Measurements from ENCODE around the gene GOLGA6L7.
"Not testable (repeated sequence)": the region's sequence is repeated elsewhere in the genome, so short reads cannot be mapped to it uniquely, and the experiment has no call there.

GRCh38 chr15:28810444-28810843, 38.0 kb downstream of the GOLGA6L7 start:
- TF ChIP-seq CTCF (IDR thresholded peaks at IDR 0.05); RAD21 (conservative IDR thresholded peaks at IDR 0.05 in 1 of 2, IDR thresholded peaks at IDR 0.05 in 1 of 2); SREBF2 (IDR thresholded peaks at IDR 0.05); JUN (IDR thresholded peaks at IDR 0.05); POLR2AphosphoS2 (conservative IDR thresholded peaks at IDR 0.05; ENCODE audit: low read length); POLR2A (IDR thresholded peaks at IDR 0.05; ENCODE audit: low read length); KDM1A (IDR thresholded peaks at IDR 0.05; ENCODE audit: low read depth): not testable (repeated sequence)
- TF ChIP-seq, protein P1, sequence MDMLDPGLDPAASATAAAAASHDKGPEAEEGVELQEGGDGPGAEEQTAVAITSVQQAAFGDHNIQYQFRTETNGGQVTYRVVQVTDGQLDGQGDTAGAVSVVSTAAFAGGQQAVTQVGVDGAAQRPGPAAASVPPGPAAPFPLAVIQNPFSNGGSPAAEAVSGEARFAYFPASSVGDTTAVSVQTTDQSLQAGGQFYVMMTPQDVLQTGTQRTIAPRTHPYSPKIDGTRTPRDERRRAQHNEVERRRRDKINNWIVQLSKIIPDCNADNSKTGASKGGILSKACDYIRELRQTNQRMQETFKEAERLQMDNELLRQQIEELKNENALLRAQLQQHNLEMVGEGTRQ (IDR thresholded peaks at IDR 0.05), result not testable (repeated sequence)
